SHP77 treated with DMSO at 0.1 percent for 48 hours (cell line): ENCODE data around the gene ANAPC7.
"Not testable (repeated sequence)": the region's sequence is repeated elsewhere in the genome, so short reads cannot be mapped to it uniquely, and the experiment has no call there.

ENCODE experiments used
- DNase-seq: peaks from one replicate; lab custom pipeline; 2025; lab: John Stamatoyannopoulos, UW

The ANAPC7 gene

GRCh38 chr12:110373962-110374611, 29.4 kb downstream of the ANAPC7 start:
- DNase-seq: no peak

GRCh38 chr12:110373425-110373824, 30.1 kb downstream of the ANAPC7 start:
- DNase-seq: no peak

- DNase-seq: no peak
Measured at GRCh38 chr12:110373025-110373424, 30.5 kb downstream of the ANAPC7 start.

DNA sequence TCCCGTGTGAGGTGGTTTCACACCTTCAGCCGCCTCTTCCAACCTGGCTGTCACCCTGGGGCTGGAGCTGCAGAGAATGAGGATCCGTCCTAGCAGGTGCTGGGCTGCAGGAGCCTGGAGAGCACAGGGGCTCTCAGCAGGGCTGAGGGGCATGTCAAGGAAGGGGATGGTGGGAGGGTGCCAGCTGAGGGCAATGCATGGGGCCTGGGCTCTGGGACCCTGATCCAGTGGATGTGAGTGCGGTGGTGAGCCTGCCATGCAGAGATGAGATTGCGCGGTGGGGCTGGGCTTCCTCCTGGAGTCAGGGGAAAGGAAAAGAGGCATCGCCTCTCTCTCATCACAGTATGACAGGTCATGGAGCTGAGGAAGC, 31.5 kb downstream of the ANAPC7 start:
- no peak for DNase-seq

DNA sequence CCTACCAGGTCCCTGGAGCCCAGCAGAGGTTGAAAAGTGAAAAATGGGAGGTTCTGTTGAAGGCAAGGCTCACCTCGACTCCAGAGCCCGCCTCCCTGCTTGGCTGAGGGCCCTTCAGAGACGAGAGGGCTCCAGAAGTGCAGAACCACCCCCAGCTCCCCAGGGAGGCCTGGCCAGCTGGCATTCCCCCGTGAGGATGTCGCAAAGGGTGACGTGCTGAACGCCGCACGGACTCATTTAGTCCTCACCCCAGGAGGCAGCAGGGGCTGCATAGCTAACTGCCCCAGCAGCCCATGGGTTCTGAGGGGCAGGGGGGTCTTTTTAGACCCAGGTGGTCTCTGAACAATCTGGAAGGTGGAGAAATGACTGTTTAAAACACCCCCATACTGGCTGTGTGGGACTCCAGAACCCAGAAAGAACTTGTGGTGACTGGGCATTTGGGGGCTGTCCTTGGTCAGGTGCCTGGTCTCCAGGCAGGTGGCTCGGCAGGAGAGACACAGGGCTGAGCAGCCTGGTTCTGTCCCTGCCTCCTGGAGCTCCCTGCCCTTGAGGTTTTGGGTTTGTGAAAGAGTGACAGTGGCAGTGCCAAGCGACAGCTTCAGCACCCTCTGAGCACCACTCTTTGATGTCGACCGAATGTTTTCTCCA, 32.0 kb downstream of the ANAPC7 start:
- no peak for DNase-seq

- no peak for DNase-seq
Measured at GRCh38 chr12:110370732-110371231, 32.7 kb downstream of the ANAPC7 start.

DNA sequence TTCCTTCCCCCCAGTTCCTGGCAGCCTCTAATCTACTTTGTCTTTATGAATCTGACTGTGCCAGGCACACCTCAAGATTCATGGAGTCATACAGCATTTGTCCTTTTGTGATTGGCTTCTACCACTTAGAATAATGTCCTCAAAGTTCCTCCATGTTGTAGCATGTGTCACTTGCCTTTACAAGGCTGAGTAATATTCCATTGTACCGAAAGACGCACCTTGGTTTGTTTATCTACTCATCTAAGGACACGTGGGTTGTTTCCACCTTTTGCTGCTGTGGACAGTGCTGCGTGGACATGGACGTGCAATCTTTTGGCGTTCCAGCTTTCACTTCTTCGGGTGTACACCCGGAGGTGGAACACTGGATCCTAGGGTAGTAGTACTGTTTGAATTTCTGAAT, 33.5 kb downstream of the ANAPC7 start:
- no peak for DNase-seq

GRCh38 chr12:110367181-110367864, 36.2 kb downstream of the ANAPC7 start:
- no peak for DNase-seq

DNA sequence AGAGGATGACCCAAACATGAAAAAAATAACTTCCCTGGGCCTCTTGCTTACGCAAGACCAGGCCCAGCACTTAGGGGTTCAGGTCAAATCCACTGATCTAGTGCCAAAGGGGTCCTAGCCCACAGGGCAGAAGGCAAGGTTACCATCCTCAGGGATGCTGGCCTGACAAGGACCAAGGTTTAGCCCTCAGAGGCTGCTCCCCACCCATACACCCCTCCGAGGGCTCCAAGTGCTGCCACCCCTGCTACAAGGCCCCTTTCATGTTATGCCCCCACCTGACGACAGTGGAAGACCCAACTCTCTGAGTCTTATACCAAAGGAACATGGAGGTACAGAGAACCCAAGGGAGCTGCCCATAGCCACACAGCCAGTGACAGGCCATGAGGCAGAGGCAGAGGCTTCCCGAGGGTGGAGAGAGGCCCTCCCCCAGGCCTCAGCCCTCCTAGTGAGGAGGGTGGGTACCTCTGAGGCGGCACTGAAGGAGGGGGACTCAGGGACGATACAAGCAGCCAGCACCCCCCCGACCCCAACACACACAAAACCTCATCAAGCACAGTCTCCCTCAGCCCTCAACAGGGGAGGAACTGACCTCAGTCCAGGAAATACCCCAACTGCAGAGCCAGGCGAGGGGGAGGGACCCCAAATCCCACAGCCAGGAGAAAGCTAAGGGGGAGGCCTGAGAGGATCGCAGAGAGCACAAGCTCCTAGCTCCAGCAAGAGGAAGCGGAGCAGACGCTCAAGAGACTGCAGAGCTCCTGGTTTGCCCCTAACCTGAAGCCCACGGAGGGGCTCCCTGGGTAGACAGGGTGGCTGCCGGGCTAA, 37.0 kb downstream of the ANAPC7 start:
- no peak for DNase-seq

GRCh38 chr12:110365489-110366320, 37.8 kb downstream of the ANAPC7 start:
- DNase-seq: no peak

DNA sequence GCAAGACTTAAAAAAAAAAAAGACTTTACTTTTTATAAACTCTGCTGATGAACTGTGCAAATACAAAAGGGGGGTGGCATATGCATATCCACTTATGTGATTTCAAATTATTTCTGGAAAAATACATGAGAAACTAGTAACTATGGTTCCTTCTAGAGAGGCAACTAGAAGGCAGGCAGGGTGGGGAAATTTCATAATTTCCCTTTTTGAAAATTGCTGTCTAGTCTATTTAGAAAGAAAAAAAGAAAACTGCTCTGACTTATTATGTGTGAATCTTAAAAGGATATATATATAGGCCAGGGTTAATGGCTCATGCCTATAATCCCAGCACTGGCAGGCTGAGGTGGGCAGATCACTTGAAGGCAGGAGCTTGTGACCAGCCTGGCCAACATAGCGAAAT, 42.3 kb downstream of the ANAPC7 start:
- DNase-seq: no peak

DNA sequence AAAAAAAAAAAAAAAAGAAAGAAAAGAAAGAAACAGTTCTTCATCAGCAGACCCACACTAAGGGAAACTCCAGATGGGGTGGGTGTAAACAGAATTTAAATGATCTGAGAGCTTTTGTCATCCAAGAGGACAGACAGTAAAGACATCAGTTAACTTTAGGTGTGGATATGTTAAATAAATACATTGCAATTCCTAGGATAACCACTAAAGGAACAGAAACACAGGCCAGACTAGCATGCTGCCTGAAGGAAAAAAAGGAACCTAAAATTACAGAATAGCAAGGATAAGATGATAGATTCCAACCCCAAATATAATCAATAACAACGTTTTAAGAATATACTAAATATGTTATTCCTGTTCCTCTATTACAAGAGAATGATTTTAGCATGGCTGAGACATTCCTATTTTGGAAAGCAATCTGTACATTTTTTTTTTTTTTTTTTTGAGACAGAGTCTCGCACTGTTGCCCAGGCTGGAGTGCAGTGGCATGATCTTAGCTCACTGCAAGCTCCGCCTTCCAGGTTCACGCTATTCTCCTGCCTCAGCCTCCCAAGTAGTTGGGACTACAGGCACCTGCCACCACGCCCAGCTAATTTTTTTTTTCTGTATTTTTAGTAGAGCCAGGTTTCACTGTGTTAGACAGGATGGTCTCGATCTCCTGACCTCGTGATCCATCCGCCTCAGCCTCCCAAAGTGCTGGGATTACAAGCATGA, 45.0 kb downstream of the ANAPC7 start:
- not testable (repeated sequence) for DNase-seq

DNA sequence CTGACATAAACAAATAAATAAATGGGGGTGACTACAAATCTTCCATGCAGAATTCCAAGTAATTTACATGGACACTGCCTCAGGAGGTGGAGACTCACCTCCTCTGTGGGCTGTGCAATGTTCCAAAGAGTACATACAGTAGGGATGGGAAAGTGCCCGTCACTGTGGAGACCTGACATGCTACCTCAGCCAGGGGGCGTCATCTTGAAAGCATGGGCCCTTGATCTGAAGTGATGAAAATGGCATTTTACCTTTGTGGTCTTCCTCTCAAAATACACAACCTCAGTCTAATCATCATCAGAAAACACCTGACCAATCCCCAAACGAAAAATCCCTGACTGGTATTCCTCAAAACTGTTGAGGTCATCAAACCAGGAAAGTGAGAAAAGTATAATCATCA, 48.4 kb downstream of the ANAPC7 start:
- no peak for DNase-seq

DNA sequence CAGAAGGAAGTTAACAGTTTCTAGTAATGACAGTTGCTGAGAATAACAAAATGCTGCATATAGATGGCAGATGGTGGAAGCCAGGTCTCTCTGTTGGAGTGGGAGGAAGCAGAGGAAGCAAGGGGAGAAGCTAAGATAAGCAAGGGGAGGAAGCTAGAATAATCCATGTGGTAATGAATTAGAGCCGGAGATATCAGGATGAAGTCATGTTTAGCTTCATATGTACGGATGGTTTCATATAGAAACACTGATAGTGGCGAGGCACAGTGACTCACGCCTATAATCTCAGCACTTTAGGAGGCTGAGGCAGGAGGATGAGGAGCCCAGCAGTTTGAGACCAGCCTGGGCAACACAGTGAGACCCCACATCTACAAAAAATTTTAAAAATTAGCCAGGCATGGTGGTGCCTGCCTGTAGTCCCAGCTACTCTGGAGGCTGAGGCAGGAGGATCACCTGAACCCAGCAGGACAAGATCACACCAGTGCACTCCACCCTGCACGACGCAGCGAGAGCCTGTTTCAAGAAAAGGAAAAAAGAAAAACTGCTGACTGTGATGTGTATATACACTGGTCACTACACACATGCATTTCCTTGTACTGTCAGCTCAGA, 49.2 kb downstream of the ANAPC7 start:
- DNase-seq: no peak

GRCh38 chr12:110353211-110353965, 50.1 kb downstream of the ANAPC7 start:
- no peak for DNase-seq

DNA sequence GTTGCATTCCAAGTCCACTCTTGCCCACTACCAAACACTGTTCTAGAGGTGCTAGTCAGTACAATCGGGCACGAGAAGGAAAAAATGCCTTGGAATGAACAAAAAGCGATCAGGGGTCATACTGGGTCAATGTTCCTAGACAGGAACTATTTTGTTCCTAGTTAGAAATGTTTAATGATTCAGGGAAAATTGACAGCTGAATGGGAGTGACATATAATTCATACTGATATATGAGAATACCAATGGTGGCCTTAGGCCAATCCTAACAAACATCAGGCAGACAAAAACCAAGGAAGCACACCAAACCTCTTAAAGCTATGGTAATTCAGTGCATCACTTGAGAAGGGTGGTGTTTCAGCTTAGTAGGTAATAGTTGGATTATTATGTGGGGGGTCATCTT, 51.1 kb downstream of the ANAPC7 start:
- no peak for DNase-seq

- no peak for DNase-seq
Measured at GRCh38 chr12:110351119-110351518, 52.4 kb downstream of the ANAPC7 start.

DNA sequence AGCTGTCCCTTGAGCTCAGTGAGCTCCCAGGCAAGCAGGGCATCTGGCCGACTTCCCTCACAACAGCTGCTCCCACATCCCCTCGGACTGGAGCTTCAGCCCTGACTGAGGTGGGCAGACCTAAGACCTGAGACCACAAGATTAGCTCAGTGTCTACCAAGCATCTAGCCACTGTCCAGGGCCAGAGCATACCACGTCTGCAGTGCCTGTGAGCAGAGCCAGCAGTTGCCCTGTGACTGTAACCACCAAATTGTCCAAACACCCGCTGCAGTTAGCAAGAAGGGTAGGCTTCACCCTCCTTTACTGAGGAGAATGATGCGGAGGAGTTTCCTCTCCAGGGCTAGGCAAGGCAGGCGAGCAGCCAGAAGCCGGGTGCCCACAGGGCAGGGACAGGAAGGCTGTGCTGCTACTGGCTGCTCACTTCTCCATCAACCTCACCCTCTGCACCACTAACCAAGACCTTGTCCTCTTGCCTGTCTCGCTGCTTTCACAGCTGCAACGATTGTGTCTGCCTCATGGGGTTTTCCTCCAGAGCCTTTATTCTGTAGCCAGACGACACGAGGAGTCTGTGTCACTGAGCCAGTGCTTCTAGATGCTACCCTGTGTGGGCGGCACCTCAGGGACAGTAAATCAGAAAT, 53.9 kb downstream of the ANAPC7 start:
- no peak for DNase-seq

DNA sequence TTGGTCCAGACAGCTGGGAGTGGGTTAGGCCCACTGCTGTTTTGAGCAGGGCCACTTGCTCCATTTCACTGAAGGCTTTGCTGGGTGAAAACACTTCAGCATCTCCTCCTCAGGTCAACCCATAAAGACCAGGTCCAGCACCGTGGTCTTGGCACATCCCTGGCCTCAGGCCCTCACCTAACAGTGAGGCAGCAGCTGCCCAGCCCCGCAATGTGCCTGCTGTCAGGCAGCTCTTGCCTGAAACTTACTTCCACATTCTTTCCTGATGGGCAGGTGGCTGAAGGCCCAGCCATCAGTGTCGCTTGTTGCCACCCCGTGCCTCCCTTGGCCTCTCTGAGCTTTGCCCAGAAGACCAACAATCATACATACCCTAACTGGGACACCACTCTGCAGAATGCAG, 54.4 kb downstream of the ANAPC7 start:
- no peak for DNase-seq
